ENCODE results near the gene MROH2A. TPM values are rescaled to one million over a fixed set of nuclear protein-coding genes. Genes with fewer than 3 reads are reported as not detected.

Gene MROH2A
- total and polyA plus RNA-seq, 9 of the 15 experiments (the other 6 are each of a cell fraction or from before 2014, with no cell fraction given): 0.03 TPM; not detected in 8

- TF ChIP-seq ZBTB40 (IDR thresholded peaks at IDR 0.05) (0 out of 2 replicates have a peak, but pooled peaks have one; percentile 12), ZBTB40 (CRISPR knock-in tag; IDR thresholded peaks at IDR 0.05) (no peak), ZNF780A (CRISPR knock-in tag; IDR thresholded peaks at IDR 0.05) (no peak), RBM22 (IDR thresholded peaks at IDR 0.05; ENCODE audit: low read depth, low read length, poor library complexity, severe bottlenecking) (no peak), ESRRA (IDR thresholded peaks at IDR 0.05; ENCODE audit: borderline replicate concordance, low read depth) (no peak), ZNF778 (CRISPR knock-in tag; IDR thresholded peaks at IDR 0.05) (no peak), ATF1 (CRISPR knock-in tag; IDR thresholded peaks at IDR 0.05) (no peak), ATF1 (tag; IDR thresholded peaks at IDR 0.05) (peak; percentile 51; the same call in 1 of the 2 replicates), ZNF431 (CRISPR knock-in tag; IDR thresholded peaks at IDR 0.05) (no peak), NR4A1 (CRISPR knock-in tag; IDR thresholded peaks at IDR 0.05) (no peak), NR4A1 (tag; IDR thresholded peaks at IDR 0.05) (no peak), MTF1 (CRISPR knock-in tag; IDR thresholded peaks at IDR 0.05; ENCODE audit: borderline replicate concordance) (no peak), HINFP (tag; conservative IDR thresholded peaks at IDR 0.05; ENCODE audit: low read depth) (no peak), ZNF583 (CRISPR knock-in tag; IDR thresholded peaks at IDR 0.05) (no peak)
These were observed 79.5 kb downstream of the MROH2A start (continued) for GRCh38 chr2:233857511-233858141.
